ENCODE results near the gene MAMLD1. TPM values are rescaled to one million over a fixed set of nuclear protein-coding genes. Genes with fewer than 3 reads are reported as not detected.

MAMLD1 gene
- total RNA-seq, 4 donors from 2014 or later = 0.23 to 2.1 (median 0.96) TPM

GRCh38 chrX:150451953-150452352 is 88.8 kb downstream of the MAMLD1 start:
- peaks cover 0 to 4% (median 0%) of the 10 kb centered on the region in 3 donors for H3K4me1 ChIP-seq
- DNase-seq = no peak
- H3K36me3 ChIP-seq = no peaks in the 10 kb centered on the region
- no peak for TF ChIP-seq POLR2A (IDR thresholded peaks at IDR 0.05)
- TF ChIP-seq, protein P1, sequence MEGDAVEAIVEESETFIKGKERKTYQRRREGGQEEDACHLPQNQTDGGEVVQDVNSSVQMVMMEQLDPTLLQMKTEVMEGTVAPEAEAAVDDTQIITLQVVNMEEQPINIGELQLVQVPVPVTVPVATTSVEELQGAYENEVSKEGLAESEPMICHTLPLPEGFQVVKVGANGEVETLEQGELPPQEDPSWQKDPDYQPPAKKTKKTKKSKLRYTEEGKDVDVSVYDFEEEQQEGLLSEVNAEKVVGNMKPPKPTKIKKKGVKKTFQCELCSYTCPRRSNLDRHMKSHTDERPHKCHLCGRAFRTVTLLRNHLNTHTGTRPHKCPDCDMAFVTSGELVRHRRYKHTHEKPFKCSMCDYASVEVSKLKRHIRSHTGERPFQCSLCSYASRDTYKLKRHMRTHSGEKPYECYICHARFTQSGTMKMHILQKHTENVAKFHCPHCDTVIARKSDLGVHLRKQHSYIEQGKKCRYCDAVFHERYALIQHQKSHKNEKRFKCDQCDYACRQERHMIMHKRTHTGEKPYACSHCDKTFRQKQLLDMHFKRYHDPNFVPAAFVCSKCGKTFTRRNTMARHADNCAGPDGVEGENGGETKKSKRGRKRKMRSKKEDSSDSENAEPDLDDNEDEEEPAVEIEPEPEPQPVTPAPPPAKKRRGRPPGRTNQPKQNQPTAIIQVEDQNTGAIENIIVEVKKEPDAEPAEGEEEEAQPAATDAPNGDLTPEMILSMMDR (IDR thresholded peaks at IDR 0.05) = no peak
- H3K27me3 ChIP-seq = no peaks in the 10 kb centered on the region
- H3K9me3 ChIP-seq = no peaks in the 10 kb centered on the region
- no peak overlapping the region for H3K4me3 ChIP-seq
- intact Hi-C loops (cut with DNase I) = no loop called here
- no peak overlapping the region for H3K27ac ChIP-seq
- WGBS, 2 donors = 62% methylated on average over 3 of the region's 3 CpGs; no CpG with 5 or more reads in 1 of the 2 donors

- H3K27ac ChIP-seq = no peak overlapping the region
- intact Hi-C loops (cut with DNase I) = no loop called here
- TF ChIP-seq, protein P1 (IDR thresholded peaks at IDR 0.05) = no peak
- TF ChIP-seq POLR2A (IDR thresholded peaks at IDR 0.05) = no peak
- H3K4me3 ChIP-seq = no peak overlapping the region
- H3K9me3 ChIP-seq = no peaks in the 10 kb centered on the region
- H3K36me3 ChIP-seq = no peaks in the 10 kb centered on the region
- DNase-seq = no peak
- H3K27me3 ChIP-seq = no peaks in the 10 kb centered on the region
- peaks cover 0 to 4% (median 0%) of the 10 kb centered on the region in 3 donors for H3K4me1 ChIP-seq
Measured at GRCh38 chrX:150454083-150454482, 91.0 kb downstream of the MAMLD1 start.

DNA sequence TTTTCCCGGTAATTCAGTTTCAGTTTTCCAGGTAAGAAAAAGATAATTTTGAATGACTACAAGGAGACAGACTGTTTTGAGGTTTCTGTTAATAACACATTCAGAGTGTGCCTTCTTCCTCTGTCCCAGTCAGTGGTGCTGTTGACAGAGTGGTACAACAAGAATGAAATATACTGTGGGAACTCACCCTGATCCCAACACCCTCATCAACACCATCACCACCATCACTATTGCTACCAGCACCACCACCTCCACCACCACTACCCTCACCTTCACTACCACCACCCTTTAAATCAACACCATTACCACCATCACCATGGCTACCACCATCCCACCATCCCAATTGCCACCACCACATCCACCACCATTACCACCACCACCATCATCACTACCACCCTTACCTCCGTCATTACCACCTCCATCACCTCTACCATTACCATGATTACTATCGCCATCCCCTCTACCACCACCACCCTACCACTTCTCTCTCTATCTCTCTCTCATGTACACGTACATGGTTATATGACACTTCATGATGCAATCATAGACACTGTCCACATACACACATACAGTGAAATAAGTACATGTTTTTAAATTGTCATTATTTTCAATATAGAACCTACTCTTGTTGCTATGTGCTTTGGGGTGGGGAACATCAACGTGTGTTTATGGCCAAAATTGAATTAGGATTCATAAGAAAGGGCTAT is 91.5 kb downstream of the MAMLD1 start:
- Histone ChIP-seq H3K36me3 (no peaks in the 10 kb centered on the region), H3K27ac (no peak overlapping the region), H3K4me3 (no peak overlapping the region), H3K9me3 (no peaks in the 10 kb centered on the region), H3K27me3 (no peaks in the 10 kb centered on the region), H3K4me1 (peaks cover 0 to 4% (median 0%) of the 10 kb centered on the region in 3 donors)
- intact Hi-C loops (cut with DNase I) = no loop called here
- no peak for DNase-seq
- TF ChIP-seq, protein P1 (IDR thresholded peaks at IDR 0.05) = no peak
- no peak for TF ChIP-seq POLR2A (IDR thresholded peaks at IDR 0.05)
- 73 to 79% methylated on average over 5 of the region's 5 CpGs for WGBS, 2 donors

GRCh38 chrX:150455215-150455608 is 92.1 kb downstream of the MAMLD1 start:
- no peaks in the 10 kb centered on the region for H3K9me3 ChIP-seq
- H3K4me3 ChIP-seq = no peak overlapping the region
- H3K4me1 ChIP-seq = peaks cover 0 to 4% (median 0%) of the 10 kb centered on the region in 3 donors
- no peak for DNase-seq
- no peak overlapping the region for H3K27ac ChIP-seq
- WGBS, 2 donors = 79 to 87% methylated on average over 3 of the region's 3 CpGs
- no peaks in the 10 kb centered on the region for H3K27me3 ChIP-seq
- TF ChIP-seq, protein P1 (IDR thresholded peaks at IDR 0.05) = no peak
- no peak for TF ChIP-seq POLR2A (IDR thresholded peaks at IDR 0.05)
- no peaks in the 10 kb centered on the region for H3K36me3 ChIP-seq
- intact Hi-C loops (cut with DNase I) = no loop called here

DNA sequence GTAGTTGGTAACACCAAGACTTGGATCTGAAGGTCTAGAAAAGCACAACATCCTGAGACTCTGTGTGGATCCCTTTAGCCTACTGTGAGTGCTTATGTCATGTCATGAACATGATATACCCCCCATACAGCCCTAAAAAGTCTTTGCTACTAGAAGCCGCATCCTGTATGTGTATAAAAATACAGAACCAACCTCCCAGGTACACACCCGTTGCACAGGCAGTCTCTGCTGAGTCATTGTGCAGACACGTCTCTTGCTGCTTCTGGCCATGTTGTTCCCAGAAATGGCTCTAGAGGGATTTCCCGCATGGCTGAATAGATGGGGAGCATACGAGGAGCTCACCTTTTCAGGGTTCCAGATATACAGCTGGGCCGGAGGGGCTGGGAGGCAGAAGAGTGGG is 93.3 kb downstream of the MAMLD1 start:
- intact Hi-C loops (cut with DNase I) = no loop called here
- Histone ChIP-seq H3K27me3 (no peaks in the 10 kb centered on the region), H3K36me3 (no peaks in the 10 kb centered on the region), H3K27ac (no peak overlapping the region), H3K4me1 (peaks cover 0 to 4% (median 0%) of the 10 kb centered on the region in 3 donors), H3K4me3 (no peak overlapping the region), H3K9me3 (no peaks in the 10 kb centered on the region)
- no peak for DNase-seq
- 32% methylated on average over 4 of the region's 6 CpGs; no CpG with 5 or more reads in 1 of the 2 donors for WGBS, 2 donors
- no peak for TF ChIP-seq POLR2A (IDR thresholded peaks at IDR 0.05)
- TF ChIP-seq, protein P1 (IDR thresholded peaks at IDR 0.05) = peak in 1 of 6 experiments; percentile 29

All from esophagus squamous epithelium (tissue), 5 donors.